NCI-H345 (cell line): ENCODE results near the gene PSMB8.

ENCODE experiments used
- DNase-seq: peaks from one replicate; lab custom pipeline; 2025; lab: John Stamatoyannopoulos, UW

PSMB8 gene

GRCh38 chr6:32855467-32856174, 11.8 kb upstream of the PSMB8 start:
- no peak for DNase-seq

DNA sequence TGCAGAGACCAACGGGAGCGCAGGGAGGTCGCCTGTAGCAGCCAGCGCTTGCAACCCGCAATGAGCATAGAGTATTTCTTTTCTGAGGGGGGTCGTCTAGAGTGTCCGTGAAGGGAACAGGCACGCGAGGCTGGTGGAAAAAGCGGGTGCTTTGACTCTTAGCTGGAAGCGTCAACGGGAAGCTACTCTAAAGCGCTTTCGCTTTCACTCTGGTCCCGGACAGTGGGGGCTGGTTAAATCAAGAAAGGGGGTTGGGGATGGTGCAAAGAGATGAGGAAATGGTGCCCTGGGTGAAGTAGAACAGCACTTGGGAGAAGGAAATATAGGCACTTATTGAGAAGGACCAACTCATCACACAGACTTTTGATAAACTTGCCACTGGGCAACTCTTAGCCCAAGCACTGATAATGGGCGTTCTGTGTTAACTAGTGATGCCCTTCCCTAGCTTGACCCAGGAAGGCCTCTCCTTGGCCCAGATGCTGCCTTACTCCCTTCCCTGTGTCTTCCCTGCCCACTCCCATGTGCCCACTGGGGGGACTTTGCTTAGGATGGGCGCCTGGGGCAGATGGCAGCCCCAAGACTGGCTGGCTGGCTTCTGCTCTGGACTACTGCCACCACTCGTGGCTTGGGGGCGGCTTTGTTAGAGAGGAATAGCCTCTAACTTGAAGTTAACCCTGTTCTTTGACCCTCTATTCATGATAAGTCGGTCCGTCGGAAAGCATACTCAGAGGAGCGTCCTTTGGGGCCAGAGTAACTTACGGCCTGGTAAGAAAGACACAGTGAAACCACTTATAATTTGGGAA, 10.7 kb upstream of the PSMB8 start:
- no peak for DNase-seq

DNA sequence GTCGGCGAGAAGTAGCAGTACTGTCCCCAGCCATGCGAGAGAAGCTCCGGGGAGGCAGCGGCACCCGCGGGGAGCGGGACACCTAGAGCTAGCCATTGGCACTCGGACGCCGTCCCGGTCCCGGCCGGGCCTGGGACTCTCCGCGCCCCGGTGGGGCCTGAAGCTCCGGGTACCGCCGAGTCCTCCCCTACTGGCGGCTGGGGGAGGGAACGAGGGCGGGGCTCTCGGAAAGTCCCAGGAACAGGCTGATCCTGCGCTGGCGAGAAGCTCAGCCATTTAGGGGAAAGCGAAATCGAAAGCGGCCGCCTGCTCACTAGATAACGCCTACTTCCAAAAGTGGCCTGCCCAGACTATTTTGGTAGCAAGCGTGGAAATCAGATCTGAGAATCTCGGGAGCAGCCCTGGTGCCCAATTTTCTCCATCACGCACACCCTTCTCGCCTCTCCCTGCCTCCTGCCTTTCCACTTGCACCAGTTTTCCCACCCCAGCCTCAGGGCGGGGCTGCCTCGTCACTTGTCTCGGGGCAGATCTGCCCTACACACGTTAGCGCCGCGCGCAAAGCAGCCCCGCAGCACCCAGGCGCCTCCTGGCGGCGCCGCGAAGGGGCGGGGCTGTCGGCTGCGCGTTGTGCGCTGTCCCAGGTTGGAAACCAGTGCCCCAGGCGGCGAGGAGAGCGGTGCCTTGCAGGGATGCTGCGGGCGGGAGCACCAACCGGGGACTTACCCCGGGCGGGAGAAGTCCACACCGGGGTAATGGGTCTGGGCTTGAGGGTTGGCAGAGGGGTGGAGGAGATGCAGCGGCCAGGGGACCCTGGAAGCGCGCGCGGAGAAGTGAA, 9.9 kb upstream of the PSMB8 start, which contains the start of the genes PSMB9 and TAP1:
TSS of gene PSMB9 (plus strand) at position 652 of the 835 bp plus-strand sequence. CDS start at position 690, 38 bp downstream.
TSS of gene TAP1 (minus strand) at position 164 of the 835 bp plus-strand sequence. CDS start at position 96, 68 bp downstream.
- DNase-seq = peak; percentile 88

GRCh38 chr6:32852844-32853540, 9.1 kb upstream of the PSMB8 start:
- peak; percentile 35 for DNase-seq

DNA sequence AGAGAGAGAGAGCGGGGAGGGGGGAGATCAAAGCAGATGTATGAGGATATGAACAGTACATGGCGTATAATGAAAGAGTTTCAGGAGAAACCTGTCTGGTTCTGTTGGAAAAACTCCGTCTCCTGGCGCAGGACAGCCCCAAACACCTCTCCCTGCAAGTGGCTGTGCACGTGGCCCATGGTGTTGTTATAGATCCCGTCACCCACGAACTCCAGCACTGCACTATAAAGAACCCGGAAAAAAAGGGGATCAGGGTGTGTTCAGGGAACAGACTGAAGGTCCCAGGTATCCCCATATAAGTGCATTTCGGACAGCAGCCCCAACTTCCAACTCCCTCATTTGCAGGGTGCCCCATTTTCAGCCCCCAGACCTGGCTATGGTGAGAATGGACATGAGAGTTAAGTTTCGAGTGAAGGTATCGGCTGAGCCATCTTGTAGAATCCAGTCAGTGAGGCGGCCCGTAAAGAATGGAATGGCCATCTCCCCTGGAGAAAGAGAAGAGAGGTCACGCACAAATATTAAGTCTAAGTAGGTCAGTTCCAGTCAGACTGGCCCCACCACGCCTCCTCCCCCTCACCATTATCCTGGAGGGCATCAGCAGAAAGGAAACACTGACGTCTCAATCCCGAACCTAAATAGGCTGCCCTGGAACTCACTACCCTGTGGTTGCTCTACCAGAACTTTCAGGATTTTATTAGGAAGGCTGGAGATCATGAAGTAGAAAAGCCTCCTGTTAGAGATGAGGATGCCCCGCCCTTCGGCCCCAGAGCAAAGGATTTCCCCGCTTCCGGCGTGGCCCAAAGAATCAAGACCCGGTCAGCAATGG, 8.4 kb upstream of the PSMB8 start:
- no peak for DNase-seq

GRCh38 chr6:32851025-32851424, 7.2 kb upstream of the PSMB8 start:
- no peak for DNase-seq

GRCh38 chr6:32849126-32849525, 5.3 kb upstream of the PSMB8 start:
- no peak for DNase-seq

DNA sequence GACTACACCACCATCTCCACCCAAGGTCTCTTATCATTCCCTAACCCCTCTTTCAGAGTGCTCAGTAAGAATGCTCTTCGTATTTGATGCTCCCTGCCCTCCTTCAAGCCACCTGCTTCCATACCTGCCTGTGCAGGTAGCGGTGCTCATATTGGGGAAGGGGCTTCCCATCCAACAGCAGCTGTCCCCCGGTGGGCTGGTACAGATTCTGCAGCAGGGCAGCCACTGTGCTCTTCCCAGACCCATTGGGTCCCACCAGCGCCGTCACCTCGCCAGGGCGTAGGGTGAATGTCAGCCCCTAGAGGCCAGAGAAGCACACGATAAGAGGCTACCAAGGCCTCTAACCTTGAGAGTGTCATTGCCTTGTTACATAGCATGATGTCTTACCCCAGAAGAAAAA, 3.9 kb upstream of the PSMB8 start:
- no peak for DNase-seq

- no peak for DNase-seq
Measured at GRCh38 chr6:32847004-32847403, 3.2 kb upstream of the PSMB8 start.

DNA sequence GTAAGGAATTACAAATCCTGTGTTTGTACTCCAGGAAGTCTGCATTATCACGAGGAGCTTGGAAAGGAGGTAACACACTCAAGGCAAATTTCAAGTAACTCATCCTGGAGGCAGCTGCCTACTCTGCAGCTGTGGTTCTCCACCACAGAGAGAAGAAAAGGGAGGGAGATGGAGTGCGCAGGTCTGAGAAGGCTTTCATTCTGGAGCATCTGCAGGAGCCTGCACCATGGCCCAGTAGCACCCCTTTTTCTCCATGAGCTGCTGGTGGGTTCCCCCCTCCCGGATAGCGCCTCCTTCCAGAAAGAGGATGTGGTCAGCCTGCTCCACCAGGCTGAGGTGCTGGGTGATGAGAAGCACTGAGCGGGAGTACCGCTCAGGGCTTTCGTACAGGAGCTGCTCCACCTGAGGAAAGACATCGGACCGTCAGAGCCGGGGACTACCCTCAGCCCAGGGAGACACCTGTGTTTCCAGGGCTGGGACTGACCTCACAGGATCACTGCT, 1.6 kb upstream of the PSMB8 start:
- DNase-seq = no peak

DNA sequence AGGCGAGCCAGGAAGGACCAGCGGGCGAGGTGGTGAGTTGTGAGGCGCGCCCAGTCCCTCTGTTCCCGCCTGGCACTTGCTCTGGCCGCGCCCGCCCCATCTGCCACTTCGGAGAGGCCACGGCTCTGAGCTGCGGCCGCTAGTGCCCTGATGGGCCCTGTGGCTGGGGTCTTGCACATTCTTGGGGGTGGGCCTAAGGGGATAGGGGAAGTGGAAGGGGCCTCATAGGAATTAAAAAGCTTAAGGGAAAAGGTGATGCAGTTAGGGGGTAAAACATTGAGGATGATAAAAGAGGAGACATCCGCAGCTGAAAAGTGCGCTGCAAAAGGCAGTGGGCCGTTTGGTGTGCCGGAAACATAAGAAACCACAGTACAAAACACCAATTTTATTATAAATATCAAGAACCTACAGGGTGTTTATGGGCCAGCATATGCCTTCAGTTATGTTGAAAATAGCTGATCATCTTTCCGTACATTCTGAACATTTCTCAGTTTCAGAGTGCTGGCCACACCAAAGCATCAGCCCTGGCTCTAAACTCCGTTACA, 1.1 kb upstream of the PSMB8 start:
- DNase-seq = no peak

- peak; percentile 22 for DNase-seq
Measured at GRCh38 chr6:32843331-32843978, 392 bp downstream of the PSMB8 start.

DNA sequence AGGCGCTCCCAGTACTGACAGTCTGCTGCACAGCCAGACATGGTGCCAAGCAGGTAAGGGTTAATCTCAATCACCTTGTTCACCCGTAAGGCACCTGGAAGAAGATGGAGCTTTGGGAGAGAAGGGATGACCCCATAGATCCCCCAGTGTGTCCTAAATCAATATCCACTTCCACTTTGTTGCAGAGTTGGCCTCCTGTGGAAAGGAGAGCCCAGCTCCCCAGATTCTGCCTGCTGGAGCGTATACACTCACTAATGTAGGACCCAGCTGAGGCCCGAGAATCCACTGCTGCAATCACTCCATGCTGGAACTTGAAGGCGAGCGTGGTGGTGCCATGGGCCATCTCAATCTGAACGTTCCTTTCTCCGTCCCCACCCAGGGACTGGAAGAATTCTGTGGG, 1.2 kb downstream of the PSMB8 start:
- DNase-seq = no peak

DNA sequence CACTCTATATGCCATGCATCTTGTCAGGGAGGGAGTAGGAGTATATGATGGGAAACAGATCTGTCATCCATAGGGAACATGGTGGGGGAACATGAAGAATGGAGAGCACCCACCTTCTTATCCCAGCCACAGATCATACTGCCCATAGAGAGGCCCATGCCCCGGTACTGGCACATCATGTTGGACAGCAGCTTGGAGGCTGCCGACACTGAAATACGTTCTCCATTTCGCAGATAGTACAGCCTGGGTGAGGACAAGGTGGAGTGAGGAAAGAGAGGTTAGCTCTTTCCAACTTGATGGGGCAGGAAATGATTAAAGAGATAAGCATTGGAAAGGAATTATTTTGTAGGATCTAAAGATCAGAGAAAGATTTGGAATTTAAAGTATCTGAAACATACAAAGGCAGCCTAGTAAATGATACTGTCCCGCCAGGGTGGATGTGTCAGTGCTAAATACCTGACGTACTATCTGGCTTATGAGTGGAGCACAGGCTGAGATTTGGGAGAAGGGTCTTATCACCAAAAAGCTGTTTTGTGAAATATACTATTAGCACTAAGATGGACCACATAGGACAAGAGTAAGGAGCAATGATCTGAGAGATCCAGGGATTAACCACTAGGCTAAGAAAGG, 1.7 kb downstream of the PSMB8 start:
- DNase-seq = no peak

DNA sequence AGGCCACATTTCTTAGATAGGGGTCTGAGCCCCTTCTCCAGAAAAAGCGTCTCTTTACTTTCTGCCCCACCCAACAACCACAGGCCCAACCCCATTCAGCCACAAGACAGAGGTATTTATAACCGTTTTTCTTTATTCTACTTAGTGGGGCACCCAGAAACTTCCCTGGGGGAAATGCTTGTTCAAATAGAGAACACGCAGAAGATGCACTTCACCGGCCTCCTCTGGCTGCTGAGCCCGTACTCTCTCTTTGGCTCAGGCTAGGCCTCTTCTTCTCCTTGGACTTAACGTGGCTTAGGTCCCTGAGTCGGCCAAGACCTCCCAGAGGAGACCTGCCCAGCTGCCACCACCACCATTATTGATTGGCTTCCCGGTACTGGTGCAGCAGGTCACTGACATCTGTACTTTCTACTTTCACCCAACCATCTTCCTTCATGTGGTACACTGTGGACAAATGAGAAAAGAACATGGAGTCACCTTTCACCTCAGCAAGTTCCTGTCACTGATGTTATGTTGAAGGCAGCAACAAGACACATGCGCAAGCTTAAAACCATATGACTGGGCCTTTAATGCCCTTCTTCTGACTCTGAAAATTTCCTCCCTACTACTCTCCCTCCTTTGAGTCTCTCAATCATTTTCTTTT, 3.1 kb downstream of the PSMB8 start:
- DNase-seq = no peak

GRCh38 chr6:32839356-32839755, 4.5 kb downstream of the PSMB8 start:
- no peak for DNase-seq

GRCh38 chr6:32838114-32838958, 5.5 kb downstream of the PSMB8 start, which contains the start of gene TAP2:
TSS of gene TAP2 (minus strand) at chr6:32838739. CDS start at chr6:32838233, 506 bp downstream.
- DNase-seq = peak; percentile 87

- DNase-seq = no peak
Measured at GRCh38 chr6:32837651-32838113, 6.2 kb downstream of the PSMB8 start.
